Gastrocnemius medialis (tissue), 4 donors: ENCODE data around the gene GARS1.

Experiments
- CTCF ChIP-seq, 5 experiments: fragments of 450-650 bp in 3 of 5; fragments of 200-600 bp in 2 of 5; sonication (generic) in 2 of 5; IDR thresholded peaks in 4 of 5; conservative IDR thresholded peaks in 1 of 5; 1 replicate in 4 of 5; 2 replicates in 1 of 5; pipeline ENCODE4 v1.5.1; 2016 to 2019; ENCODE audit warnings: antibody characterized with exemption in 5 of 5, mild to moderate bottlenecking in 3 of 5, moderate library complexity in 3 of 5
- POLR2A ChIP-seq, 2 donors: fragments of 450-650 bp; IDR thresholded peaks; one replicate each; pipeline ENCODE4 v1.6.1; 2017; ENCODE audit warnings: antibody characterized with exemption in 2 of 2, mild to moderate bottlenecking in 2 of 2, moderate library complexity in 2 of 2

- TF ChIP-seq CTCF (IDR thresholded peaks at IDR 0.05 in 4 of 5, conservative IDR thresholded peaks at IDR 0.05 in 1 of 5) (no peak), POLR2A (IDR thresholded peaks at IDR 0.05) (no peak)
Observed at GRCh38 chr7:30583181-30583580, 11.5 kb upstream of the GARS1 start.
